HL-60/S4 (cell line): ENCODE results near the gene ZBTB7B.

ENCODE experiments used
- in situ Hi-C: fragments of 300-500 bp; cut with MboI; formaldehyde crosslinking; loops from 2 replicates; pipeline ENCODE4 v1.14.3; 2022; ENCODE audit warnings: low sequenced_read_pairs

The ZBTB7B gene

GRCh38 chr1:155051777-155052398 lies 49.3 kb downstream of the ZBTB7B start:
- in situ Hi-C loops: loop anchor here (25.0 kb wide), 1 partner anchor 490 kb away; the partner anchor contains the start of genes CHRNB2 and UBE2Q1

DNA sequence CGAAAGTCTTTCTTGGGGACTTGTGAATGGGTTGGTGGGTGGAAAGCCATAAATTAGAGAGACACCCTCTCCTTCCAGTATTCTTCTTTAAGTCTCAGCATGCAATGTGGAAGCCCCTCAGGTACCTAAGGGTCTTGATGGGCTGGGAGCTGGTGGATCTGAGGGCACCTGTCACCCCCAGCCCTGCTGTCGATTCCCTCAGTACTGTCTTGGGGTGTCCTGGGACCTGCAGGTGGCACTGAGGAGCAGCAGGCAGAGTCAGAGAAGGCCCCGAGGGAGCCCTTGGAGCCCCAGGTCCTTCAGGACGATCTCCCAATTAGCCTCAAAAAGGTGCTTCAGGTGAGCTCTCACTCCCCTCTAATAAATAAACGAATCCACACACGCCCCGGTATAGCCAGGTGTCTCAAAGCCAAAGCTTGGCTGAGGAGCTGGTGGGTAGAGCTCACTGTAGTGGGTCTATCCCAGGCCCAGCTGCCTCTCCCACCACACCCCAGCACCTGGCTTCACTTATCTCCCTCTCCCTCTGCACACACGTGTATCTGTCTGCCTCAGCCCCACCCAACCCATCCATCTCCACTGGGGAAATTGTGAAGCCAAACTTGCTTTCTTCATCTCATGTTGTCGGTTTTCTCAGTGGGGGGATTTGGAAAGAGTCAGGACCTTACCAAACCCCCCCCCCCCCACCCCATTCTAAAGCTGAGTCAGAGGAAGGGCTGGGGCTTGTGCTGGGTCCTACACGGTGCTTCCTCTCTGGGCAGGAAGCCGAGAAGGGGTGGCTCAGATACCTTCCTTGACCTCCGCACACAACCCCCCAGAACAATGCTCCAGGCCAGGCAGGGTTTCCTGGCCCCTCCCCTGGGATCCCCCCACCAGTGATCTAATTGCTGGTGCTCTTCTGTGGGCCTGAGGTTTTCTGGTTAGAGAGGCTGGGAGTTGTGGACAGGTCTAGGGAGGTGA lies 50.1 kb downstream of the ZBTB7B start:
- in situ Hi-C loops: loop anchor here (25.0 kb wide), 1 partner anchor 490 kb away; the partner anchor contains the start of genes CHRNB2 and UBE2Q1

GRCh38 chr1:155053531-155054105 lies 51.0 kb downstream of the ZBTB7B start:
- in situ Hi-C loops: loop anchor here (25.0 kb wide), 1 partner anchor 491 kb away; the partner anchor contains the start of genes CHRNB2 and UBE2Q1

DNA sequence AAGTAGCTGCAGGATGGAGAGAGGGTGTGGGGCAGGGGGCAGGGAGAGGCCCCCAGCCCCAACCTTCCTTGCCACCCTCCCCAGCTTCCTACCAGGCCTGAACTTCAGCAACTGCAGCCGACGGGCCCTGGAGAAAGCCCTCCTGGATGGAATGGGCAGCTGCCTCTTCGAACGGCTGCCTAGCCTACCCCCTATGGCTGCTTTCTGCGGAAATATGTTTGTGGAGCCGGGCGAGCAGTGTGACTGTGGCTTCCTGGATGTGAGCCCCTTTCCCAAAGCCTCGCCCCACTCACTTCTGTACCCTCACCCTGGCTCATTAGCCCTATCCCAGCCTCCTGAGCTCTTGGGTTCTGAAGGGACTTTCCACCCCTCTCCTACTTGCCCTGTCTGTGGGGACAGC lies 54.5 kb downstream of the ZBTB7B start:
- in situ Hi-C loops: loop anchor here (25.0 kb wide), 1 partner anchor 495 kb away; the partner anchor contains the start of genes CHRNB2 and UBE2Q1

DNA sequence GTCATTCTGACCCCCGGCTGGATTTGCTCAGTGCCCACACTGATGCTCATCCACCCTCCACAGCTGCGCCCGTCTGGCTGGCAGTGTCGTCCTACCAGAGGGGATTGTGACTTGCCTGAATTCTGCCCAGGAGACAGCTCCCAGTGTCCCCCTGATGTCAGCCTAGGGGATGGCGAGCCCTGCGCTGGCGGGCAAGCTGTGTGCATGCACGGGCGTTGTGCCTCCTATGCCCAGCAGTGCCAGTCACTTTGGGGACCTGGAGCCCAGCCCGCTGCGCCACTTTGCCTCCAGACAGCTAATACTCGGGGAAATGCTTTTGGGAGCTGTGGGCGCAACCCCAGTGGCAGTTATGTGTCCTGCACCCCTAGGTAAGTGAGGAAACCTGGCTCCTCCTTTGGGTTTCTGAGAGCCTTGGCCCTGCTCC lies 55.2 kb downstream of the ZBTB7B start:
- in situ Hi-C loops: loop anchor here (25.0 kb wide), 1 partner anchor 495 kb away; the partner anchor contains the start of genes CHRNB2 and UBE2Q1

GRCh38 chr1:155060736-155061135 lies 58.1 kb downstream of the ZBTB7B start:
- in situ Hi-C loops: loop anchor here (25.0 kb wide), 1 partner anchor 498 kb away; the partner anchor contains the start of genes CHRNB2 and UBE2Q1

DNA sequence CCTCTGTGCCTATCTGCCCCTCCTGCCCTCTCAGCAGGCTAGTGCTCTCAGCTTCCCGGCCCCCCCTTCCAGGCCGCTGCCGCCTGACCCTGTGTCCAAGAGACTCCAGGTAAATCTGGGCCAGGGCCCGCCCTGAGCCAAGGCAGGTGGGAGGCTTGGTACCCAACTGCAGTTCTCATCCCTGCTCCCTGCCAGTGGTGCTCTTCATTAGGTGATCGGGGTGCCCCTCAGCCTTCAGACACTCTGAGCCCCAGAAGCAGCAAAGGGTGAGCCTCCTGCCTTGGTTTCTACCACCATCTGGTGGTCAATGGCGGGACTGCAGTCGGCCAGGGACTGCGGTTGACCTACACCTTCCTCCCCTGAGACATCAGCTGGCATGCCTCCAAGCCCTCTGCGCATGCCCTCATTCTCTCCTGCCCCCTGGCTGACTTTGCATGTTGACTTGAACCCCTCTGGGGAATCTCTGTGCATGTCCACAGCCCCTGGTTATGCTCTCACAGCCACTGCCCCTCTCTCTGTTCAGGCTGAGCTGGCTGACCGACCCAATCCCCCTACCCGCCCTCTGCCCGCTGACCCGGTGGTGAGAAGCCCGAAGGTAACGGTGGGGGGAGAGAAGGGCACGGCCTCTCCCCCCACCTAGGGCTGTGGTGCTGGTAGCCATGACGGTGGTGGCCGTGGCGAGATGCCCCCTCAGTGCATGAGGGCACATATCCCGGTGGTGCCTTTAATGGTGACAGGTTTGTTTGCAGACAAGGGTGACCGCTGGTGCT lies 59.0 kb downstream of the ZBTB7B start:
- in situ Hi-C loops: loop anchor here (25.0 kb wide), 1 partner anchor 499 kb away; the partner anchor contains the start of genes CHRNB2 and UBE2Q1

DNA sequence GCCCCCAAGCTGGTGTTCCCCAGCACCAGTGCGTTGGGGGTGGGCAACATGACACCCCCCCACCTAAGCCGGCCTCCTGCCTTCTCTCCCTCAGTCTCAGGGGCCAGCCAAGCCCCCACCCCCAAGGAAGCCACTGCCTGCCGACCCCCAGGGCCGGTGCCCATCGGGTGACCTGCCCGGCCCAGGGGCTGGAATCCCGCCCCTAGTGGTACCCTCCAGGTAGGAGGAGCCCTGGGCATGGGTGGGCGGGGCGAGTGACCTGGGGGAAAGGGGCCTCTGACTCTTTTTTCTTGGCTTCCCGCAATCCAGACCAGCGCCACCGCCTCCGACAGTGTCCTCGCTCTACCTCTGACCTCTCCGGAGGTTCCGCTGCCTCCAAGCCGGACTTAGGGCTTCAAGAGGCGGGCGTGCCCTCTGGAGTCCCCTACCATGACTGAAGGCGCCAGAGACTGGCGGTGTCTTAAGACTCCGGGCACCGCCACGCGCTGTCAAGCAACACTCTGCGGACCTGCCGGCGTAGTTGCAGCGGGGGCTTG lies 59.6 kb downstream of the ZBTB7B start:
- in situ Hi-C loops: loop anchor here (25.0 kb wide), 1 partner anchor 500 kb away; the partner anchor contains the start of genes CHRNB2 and UBE2Q1

DNA sequence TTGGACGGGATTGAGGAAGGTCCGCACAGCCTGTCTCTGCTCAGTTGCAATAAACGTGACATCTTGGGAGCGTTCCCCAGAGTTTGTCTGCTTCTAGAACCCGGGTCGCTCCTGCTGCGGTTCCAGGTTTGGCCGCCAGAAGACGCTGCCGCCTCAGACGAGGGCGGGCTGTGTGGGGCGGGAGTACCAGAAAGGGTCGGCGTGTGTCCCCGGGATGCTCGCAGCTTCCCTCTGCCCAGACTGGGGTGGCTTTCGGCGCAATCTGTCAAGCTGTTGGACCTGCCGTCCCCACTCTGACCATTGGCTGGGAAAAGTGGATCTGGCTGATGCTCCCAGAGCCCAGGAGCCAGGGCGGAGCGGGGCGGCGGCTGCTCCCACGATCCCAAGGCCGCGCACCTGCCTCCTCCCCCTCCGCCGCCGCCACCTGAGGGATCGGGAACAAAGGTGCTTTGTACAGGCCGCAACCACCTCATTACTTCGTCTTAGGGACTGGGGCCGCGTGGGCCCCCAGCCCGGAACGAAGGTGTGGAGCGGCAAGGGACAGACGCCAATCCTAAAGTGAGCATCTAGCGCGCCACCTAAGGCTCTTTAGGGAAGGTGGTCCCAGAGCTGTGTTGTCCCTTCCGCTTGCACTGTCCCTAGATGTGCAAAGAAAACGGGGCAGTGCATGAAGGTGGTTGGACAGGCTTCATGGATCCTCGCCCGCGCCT lies 60.3 kb downstream of the ZBTB7B start:
- in situ Hi-C loops: loop anchor here (25.0 kb wide), 1 partner anchor 501 kb away; the partner anchor contains the start of genes CHRNB2 and UBE2Q1

DNA sequence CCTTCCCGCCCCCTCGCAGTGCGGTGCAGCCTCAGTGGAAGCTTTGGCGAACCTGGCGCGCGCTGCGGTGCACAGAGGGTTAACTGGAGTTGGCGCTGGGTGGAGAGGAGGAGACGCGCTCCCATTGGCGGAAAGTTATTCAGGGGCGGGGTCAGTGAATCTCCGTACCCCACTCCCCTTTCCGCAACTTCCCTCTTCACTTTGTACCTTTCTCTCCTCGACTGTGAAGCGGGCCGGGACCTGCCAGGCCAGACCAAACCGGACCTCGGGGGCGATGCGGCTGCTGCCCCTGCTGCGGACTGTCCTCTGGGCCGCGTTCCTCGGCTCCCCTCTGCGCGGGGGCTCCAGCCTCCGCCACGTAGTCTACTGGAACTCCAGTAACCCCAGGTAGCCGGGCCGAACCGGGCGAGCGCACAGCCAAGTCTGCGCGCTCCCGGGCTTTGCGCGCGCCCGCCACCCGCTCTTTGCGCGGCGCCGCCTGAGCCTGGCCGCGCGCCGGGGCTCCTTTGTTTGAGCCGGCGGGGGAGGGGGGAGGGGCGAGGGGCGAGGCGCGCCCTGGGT lies 61.0 kb downstream of the ZBTB7B start, which contains the start of gene EFNA4:
TSS of gene EFNA4 (plus strand) at position 191 of the 561 bp plus-strand sequence. CDS start at position 275, 84 bp downstream.
- in situ Hi-C loops: loop anchor here (25.0 kb wide), 1 partner anchor 501 kb away; the partner anchor contains the start of genes CHRNB2 and UBE2Q1

DNA sequence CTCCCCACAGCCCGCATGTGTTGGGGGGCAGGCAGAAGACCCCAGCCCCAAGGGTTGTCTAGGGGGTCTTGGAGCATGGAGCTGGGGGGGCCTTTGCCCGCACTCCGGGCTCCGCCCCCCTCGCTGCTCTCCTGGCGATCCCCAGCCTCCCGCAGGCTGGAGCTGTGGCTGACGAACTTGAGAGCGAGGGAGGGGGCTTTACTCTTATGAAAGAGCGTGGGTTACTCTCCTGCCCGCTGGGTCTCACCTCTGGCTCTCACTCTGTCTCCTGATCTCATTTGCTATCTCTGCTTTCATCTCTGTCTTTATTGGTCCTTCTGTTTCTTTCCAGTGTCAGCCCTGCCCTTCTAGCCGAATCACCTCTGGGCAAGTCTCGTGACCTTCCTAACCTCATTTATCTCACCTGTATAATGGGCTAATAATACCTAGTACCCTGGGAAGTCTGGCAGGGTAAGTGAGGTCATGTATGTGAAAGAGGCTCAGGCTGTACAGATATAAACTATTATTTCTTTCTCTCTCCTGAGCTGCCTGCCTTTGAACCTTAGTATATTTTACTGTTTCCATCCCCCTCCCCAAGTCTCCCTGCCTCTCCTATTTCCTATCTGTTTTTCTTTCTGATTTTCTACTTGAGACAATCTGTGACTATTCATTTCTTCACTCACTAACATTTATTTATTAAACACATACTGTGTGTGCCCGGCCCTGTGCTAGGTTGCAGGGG lies 61.7 kb downstream of the ZBTB7B start:
- in situ Hi-C loops: loop anchor here (25.0 kb wide), 1 partner anchor 502 kb away; the partner anchor contains the start of genes CHRNB2 and UBE2Q1

GRCh38 chr1:155064832-155065429 lies 62.3 kb downstream of the ZBTB7B start:
- in situ Hi-C loops: loop anchor here (25.0 kb wide), 1 partner anchor 503 kb away; the partner anchor contains the start of genes CHRNB2 and UBE2Q1

DNA sequence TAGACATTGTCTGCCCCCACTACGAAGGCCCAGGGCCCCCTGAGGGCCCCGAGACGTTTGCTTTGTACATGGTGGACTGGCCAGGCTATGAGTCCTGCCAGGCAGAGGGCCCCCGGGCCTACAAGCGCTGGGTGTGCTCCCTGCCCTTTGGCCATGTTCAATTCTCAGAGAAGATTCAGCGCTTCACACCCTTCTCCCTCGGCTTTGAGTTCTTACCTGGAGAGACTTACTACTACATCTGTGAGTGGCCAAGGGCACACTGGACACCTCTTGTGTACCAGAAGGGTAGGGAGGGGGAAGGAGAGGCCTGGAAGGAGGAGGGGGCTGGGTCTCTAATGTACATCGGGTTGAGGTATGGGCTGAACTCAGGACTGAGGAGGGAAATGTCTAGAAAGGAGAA lies 64.2 kb downstream of the ZBTB7B start:
- in situ Hi-C loops: loop anchor here (25.0 kb wide), 1 partner anchor 504 kb away; the partner anchor contains the start of genes CHRNB2 and UBE2Q1
